Medulla oblongata (tissue), 1 donor: ENCODE data around the gene SHISA9.

Source experiments
- DNase-seq: peaks from one replicate; pipeline ENCODE4 v3.0.0-alpha.2; 2015; ENCODE audit errors: extremely low spot score

Gene SHISA9

GRCh38 chr16:13021996-13022395 lies 120.6 kb downstream of the SHISA9 start:
- DNase-seq, result no peak

- no peak for DNase-seq
These were observed 128.4 kb downstream of the SHISA9 start for GRCh38 chr16:13029786-13030185.

- DNase-seq, result no peak
These were observed 129.4 kb downstream of the SHISA9 start for GRCh38 chr16:13030769-13031168.

- no peak for DNase-seq
These were observed 131.5 kb downstream of the SHISA9 start for GRCh38 chr16:13032911-13033310.

- peak; percentile 7 for DNase-seq
These were observed 135.2 kb downstream of the SHISA9 start for GRCh38 chr16:13036600-13036999.

GRCh38 chr16:13038591-13038990 lies 137.2 kb downstream of the SHISA9 start:
- no peak for DNase-seq

GRCh38 chr16:13039526-13039925 lies 138.1 kb downstream of the SHISA9 start:
- DNase-seq, result no peak

GRCh38 chr16:13041180-13041579 lies 139.8 kb downstream of the SHISA9 start:
- DNase-seq, result no peak

- DNase-seq, result no peak
These were observed 140.4 kb downstream of the SHISA9 start for GRCh38 chr16:13041646-13042290.

GRCh38 chr16:13042291-13042685 lies 140.9 kb downstream of the SHISA9 start:
- peak; percentile 24 for DNase-seq

GRCh38 chr16:13046061-13046821 lies 144.8 kb downstream of the SHISA9 start:
- no peak for DNase-seq

- no peak for DNase-seq
These were observed 145.9 kb downstream of the SHISA9 start for GRCh38 chr16:13047276-13047675.

GRCh38 chr16:13049688-13050087 lies 148.3 kb downstream of the SHISA9 start:
- DNase-seq, result no peak

- no peak for DNase-seq
These were observed 151.0 kb downstream of the SHISA9 start for GRCh38 chr16:13052431-13052830.

GRCh38 chr16:13055480-13055879 lies 154.1 kb downstream of the SHISA9 start:
- no peak for DNase-seq

GRCh38 chr16:13056607-13057006 lies 155.2 kb downstream of the SHISA9 start:
- no peak for DNase-seq

GRCh38 chr16:13060932-13061331 lies 159.5 kb downstream of the SHISA9 start:
- DNase-seq, result no peak

- no peak for DNase-seq
These were observed 160.3 kb downstream of the SHISA9 start for GRCh38 chr16:13061691-13062090.

GRCh38 chr16:13062219-13062618 lies 160.8 kb downstream of the SHISA9 start:
- no peak for DNase-seq

- no peak for DNase-seq
These were observed 162.1 kb downstream of the SHISA9 start for GRCh38 chr16:13063457-13063856.

GRCh38 chr16:13064821-13065220 lies 163.4 kb downstream of the SHISA9 start:
- DNase-seq, result no peak

- DNase-seq, result no peak
These were observed 166.2 kb downstream of the SHISA9 start for GRCh38 chr16:13067648-13068047.

GRCh38 chr16:13068912-13069583 lies 167.7 kb downstream of the SHISA9 start:
- DNase-seq, result no peak
